PC-3 (cell line): Measurements from ENCODE around the gene WDFY1. TPM values are rescaled to one million over a fixed set of nuclear protein-coding genes. Genes with fewer than 3 reads are reported as not detected.

Experiments
- ATAC-seq: fragments of 200-7000 bp; cut with Tn5 transposase; 2 replicates; pipeline ENCODE4 v1.9.1; 2020; ENCODE audit warnings: mild to moderate bottlenecking, moderate library complexity
- BruUV-seq: library from RNA; stranded (reverse); fragments of 400-500 nt; replicated peaks from 2 replicates; lab custom pipeline; 2021; lab: Mats Ljungman, UMichigan
- CTCF ChIA-PET: fragments of 300-600 bp; sonication (Branson Sonifier 250); formaldehyde crosslinking; loops from one replicate; lab custom pipeline; 2022; ENCODE audit warnings: antibody characterized with exemption; lab: Charles Lee
- POLR2A ChIA-PET: fragments of 300-600 bp; sonication (Branson Sonifier 250); formaldehyde crosslinking; loops from one replicate; lab custom pipeline; 2022; ENCODE audit warnings: antibody characterized with exemption; ENCODE audit not compliant: unreplicated experiment; lab: Charles Lee
- DNase-seq: peaks from one replicate; pipeline ENCODE4 v3.0.0-alpha.2; 2015
- H2AFZ ChIP-seq: fragments of 300-600 bp; sonication (generic); 2 replicates; pipeline ENCODE4 v1.6.0; 2016; ENCODE audit warnings: antibody characterized with exemption, low read length
- H3F3A ChIP-seq: fragments of 300-600 bp; sonication (generic); one replicate; pipeline ENCODE4 v1.6.0; 2017; ENCODE audit warnings: antibody characterized with exemption, low read length, control low read depth, mild to moderate bottlenecking; ENCODE audit not compliant: unreplicated experiment
- H3K27ac ChIP-seq: fragments of 300-600 bp; sonication (generic); 2 replicates; pipeline ENCODE4 v1.5.1; 2016; ENCODE audit warnings: mild to moderate bottlenecking, low read length
- H3K27me3 ChIP-seq: fragments of 300-600 bp; sonication (generic); 2 replicates; pipeline ENCODE4 v1.6.1; 2016; ENCODE audit warnings: low read length, mixed read lengths
- H3K36me3 ChIP-seq: fragments of 300-600 bp; sonication (generic); 2 replicates; pipeline ENCODE4 v1.6.1; 2016; ENCODE audit warnings: low read depth, mixed run types, low read length, mixed read lengths
- H3K4me1 ChIP-seq: fragments of 300-600 bp; sonication (generic); 2 replicates; pipeline ENCODE4 v1.5.1; 2016; ENCODE audit warnings: low read length; ENCODE audit not compliant: insufficient read depth
- H3K4me2 ChIP-seq: fragments of 300-600 bp; sonication (generic); 2 replicates; pipeline ENCODE4 v1.6.0; 2016; ENCODE audit warnings: low read length
- H3K4me3 ChIP-seq: fragments of 300-600 bp; sonication (generic); 2 replicates; pipeline ENCODE4 v1.5.1; 2016; ENCODE audit warnings: mild to moderate bottlenecking, low read length, mixed read lengths
- H3K79me2 ChIP-seq: fragments of 300-600 bp; sonication (generic); 2 replicates; pipeline ENCODE4 v1.6.1; 2017; ENCODE audit warnings: low read length, mixed read lengths
- H3K9ac ChIP-seq: fragments of 300-600 bp; sonication (generic); 2 replicates; pipeline ENCODE4 v1.6.0; 2016; ENCODE audit warnings: mild to moderate bottlenecking, low read length
- H3K9me2 ChIP-seq: fragments of 300-600 bp; sonication (generic); replicated peaks from 2 replicates; pipeline ENCODE4 v1.6.1; 2016; ENCODE audit warnings: mixed run types, low read length, mixed read lengths
- H3K9me3 ChIP-seq: fragments of 300-600 bp; sonication (generic); 2 replicates; pipeline ENCODE4 v1.6.1; 2016; ENCODE audit warnings: low read length, mixed read lengths
- H4K20me1 ChIP-seq: fragments of 300-600 bp; sonication (generic); 2 replicates; pipeline ENCODE4 v1.6.1; 2016; ENCODE audit warnings: low read length, mixed read lengths
- EZH2 ChIP-seq: fragments of 300-600 bp; sonication (generic); IDR thresholded peaks from one replicate; pipeline ENCODE4 v1.6.1; 2017; ENCODE audit warnings: antibody characterized with exemption, mild to moderate bottlenecking, low read length; ENCODE audit not compliant: unreplicated experiment
- EZH2phosphoT487 ChIP-seq: fragments of 300-600 bp; sonication (generic); IDR thresholded peaks from 2 replicates; pipeline ENCODE4 v1.6.1; 2018; ENCODE audit warnings: mild to moderate bottlenecking, antibody characterized with exemption, low read length, borderline replicate concordance
- intact Hi-C: fragments of 100-400 bp; cut with micrococcal nuclease; formaldehyde crosslinking; loops from 2 replicates; pipeline ENCODE4 v1.9.0; 2023
- total RNA-seq: library from RNA; depleted of rRNA; stranded (reverse); fragments of >200 nt; gene quantifications from 2 replicates; pipeline ENCODE4 v1.2.3, GENCODE V29; 2014
- TF ChIP-seq, protein P1 (sequence below): fragments of 300-600 bp; sonication (generic); conservative IDR thresholded peaks from 2 replicates; pipeline ENCODE4 v1.5.1; 2017; ENCODE audit warnings: antibody characterized with exemption, low read depth, mild to moderate bottlenecking, low read length

Gene WDFY1
- total RNA-seq, 1 experiment from 2014 or later: 47.7 TPM

DNA sequence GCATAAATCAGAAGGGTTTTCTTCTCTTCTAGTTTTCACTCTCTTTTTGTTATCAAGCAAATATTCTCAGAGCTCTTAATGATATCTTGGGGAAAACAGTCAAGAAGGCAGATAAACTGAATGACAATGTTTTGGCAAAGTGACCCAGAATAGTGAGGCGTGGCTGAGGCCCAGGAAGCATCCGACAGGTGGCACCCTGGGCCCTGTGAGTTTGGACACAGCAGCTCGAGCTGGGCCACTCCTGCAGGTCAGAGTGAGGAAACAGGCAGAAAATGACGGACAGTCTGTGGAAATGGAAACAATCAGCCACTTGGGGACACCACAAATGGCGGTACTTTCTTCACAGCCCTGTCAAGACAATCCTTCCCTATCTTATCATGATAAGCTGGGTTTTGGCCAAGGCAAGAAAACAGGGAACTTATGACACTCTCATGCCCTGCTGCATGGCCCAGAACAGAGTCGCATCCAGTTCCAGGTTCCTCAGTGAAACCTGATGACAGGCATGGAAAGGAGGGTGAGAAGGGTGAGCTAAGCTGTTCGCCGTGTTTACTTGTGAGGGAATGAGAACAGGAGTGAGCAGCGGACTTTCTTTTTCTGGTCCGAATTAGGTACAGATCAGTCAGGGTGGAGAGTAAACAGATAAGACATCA, 44.2 kb upstream of the WDFY1 start:
- Histone ChIP-seq H3K4me2 (peak overlapping the region; percentile 47; the same call in 1 of the 2 replicates), H3K36me3 (0 out of 2 replicates have a peak, but pooled peaks cover 3% of the 10 kb centered on the region), H3K4me1 (peaks cover 7% of the 10 kb centered on the region; the same call in 1 of the 2 replicates), H3K9me3 (no peaks in the 10 kb centered on the region), H3K9ac (no peak overlapping the region), H3K4me3 (peak overlapping the region; percentile 26; the same call in 1 of the 2 replicates), H3K27me3 (no peaks in the 10 kb centered on the region), H2AFZ (peak overlapping the region; percentile 88), H3F3A (no peaks in the 10 kb centered on the region), H3K79me2 (no peaks in the 10 kb centered on the region), H3K9me2 (no peaks in the 10 kb centered on the region), H3K27ac (no peak overlapping the region), H4K20me1 (no peaks in the 10 kb centered on the region)
- intact Hi-C loops: loop anchor here (1.0 to 2.0 kb wide), 3 partner anchors 19 to 295 kb away; no protein-coding TSS in a partner anchor
- ATAC-seq (peak; percentile 90), DNase-seq (peak; percentile 76)
- POLR2A ChIA-PET: no interaction called here
- no TSS peak for BruUV-seq
- TF ChIP-seq, protein P1, sequence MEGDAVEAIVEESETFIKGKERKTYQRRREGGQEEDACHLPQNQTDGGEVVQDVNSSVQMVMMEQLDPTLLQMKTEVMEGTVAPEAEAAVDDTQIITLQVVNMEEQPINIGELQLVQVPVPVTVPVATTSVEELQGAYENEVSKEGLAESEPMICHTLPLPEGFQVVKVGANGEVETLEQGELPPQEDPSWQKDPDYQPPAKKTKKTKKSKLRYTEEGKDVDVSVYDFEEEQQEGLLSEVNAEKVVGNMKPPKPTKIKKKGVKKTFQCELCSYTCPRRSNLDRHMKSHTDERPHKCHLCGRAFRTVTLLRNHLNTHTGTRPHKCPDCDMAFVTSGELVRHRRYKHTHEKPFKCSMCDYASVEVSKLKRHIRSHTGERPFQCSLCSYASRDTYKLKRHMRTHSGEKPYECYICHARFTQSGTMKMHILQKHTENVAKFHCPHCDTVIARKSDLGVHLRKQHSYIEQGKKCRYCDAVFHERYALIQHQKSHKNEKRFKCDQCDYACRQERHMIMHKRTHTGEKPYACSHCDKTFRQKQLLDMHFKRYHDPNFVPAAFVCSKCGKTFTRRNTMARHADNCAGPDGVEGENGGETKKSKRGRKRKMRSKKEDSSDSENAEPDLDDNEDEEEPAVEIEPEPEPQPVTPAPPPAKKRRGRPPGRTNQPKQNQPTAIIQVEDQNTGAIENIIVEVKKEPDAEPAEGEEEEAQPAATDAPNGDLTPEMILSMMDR: peak; percentile 80
- TF ChIP-seq EZH2phosphoT487: no peak
- CTCF ChIA-PET: interaction anchor here (0.6 to 1.9 kb wide), 3 partner anchors 19 to 353 kb away, joined by 7 to 26 read pairs (median 14); no protein-coding TSS in a partner anchor

DNA sequence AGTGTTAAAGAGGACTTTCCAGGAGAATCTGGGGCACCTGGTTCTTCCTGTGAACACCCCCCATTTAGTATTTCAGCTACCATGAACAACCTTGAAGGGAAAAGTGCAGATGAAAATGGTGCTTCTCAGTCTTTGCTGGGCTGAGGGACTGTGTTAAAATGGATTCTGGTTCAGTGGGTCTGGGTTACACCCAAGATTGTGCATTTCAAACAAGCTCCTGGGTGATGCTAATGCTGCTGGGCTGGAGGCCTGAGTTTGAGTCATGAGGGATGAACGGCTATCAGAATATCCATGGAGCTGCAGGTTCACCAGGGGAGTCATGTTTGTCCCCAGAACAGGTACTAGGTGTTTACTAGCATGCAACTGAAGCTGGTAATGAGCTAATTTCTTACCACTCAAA, 36.1 kb upstream of the WDFY1 start:
- intact Hi-C loops: no loop called here
- ChIA-PET CTCF (interaction anchor here (0.7 kb wide), 1 partner anchor 12 kb away, joined by 3 read pairs; no protein-coding TSS in a partner anchor), POLR2A (no interaction called here)
- Histone ChIP-seq H3K79me2 (no peaks in the 10 kb centered on the region), H3K9me2 (no peaks in the 10 kb centered on the region), H3K4me1 (peaks cover 4% of the 10 kb centered on the region; the same call in 1 of the 2 replicates), H3K27me3 (no peaks in the 10 kb centered on the region), H3K9me3 (no peaks in the 10 kb centered on the region), H3K27ac (no peak overlapping the region), H3K4me2 (no peak overlapping the region), H3K4me3 (no peak overlapping the region), H4K20me1 (no peaks in the 10 kb centered on the region), H3K9ac (no peak overlapping the region), H3F3A (no peaks in the 10 kb centered on the region), H2AFZ (no peak overlapping the region), H3K36me3 (0 out of 2 replicates have a peak, but pooled peaks cover 3% of the 10 kb centered on the region)
- no TSS peak for BruUV-seq
- ATAC-seq (no peak), DNase-seq (no peak)
- TF ChIP-seq, protein P1: no peak
- TF ChIP-seq EZH2phosphoT487 (no peak), EZH2 (no peak)

DNA sequence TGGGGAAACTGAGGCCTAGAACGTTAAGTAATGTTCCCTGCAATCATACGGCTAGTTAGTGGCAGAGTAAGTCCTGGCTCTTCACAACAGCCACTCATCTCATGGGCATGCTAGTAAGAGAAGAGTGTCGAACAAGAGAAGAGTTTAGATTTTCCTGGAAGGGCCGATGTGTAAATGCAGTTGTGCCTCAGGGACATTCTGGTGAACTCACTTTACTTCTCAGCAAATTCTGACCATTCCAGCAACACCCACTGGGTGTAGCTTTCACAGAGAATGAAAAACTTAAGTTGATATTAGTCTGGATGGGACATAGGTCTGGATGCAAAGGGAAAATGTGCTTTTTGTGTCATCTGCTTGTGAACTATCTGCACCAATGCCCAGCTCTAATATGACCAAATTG, 35.7 kb upstream of the WDFY1 start:
- BruUV-seq: no TSS peak
- Histone ChIP-seq H3K9ac (no peak overlapping the region), H3K79me2 (no peaks in the 10 kb centered on the region), H3K4me1 (peaks cover 4% of the 10 kb centered on the region; the same call in 1 of the 2 replicates), H3K27me3 (no peaks in the 10 kb centered on the region), H4K20me1 (no peaks in the 10 kb centered on the region), H3K9me2 (no peaks in the 10 kb centered on the region), H3K36me3 (0 out of 2 replicates have a peak, but pooled peaks cover 3% of the 10 kb centered on the region), H3K4me2 (no peak overlapping the region), H3K27ac (no peak overlapping the region), H3F3A (no peaks in the 10 kb centered on the region), H3K9me3 (no peaks in the 10 kb centered on the region), H2AFZ (no peak overlapping the region), H3K4me3 (no peak overlapping the region)
- ChIA-PET POLR2A (no interaction called here), CTCF (interaction anchor here (0.7 kb wide), 1 partner anchor 12 kb away, joined by 3 read pairs; no protein-coding TSS in a partner anchor)
- intact Hi-C loops: no loop called here
- DNase-seq (no peak), ATAC-seq (no peak)
- no peak for TF ChIP-seq EZH2phosphoT487
- TF ChIP-seq, protein P1: no peak
- TF ChIP-seq EZH2: no peak
